Measurements from ENCODE around the gene MFAP3L. TPM values are rescaled to one million over a fixed set of nuclear protein-coding genes. Genes with fewer than 3 reads are reported as not detected.

MFAP3L gene
- total RNA-seq: 4.0 and 32.6 TPM in 2 replicates

GRCh38 chr4:170026253-170027021 is at the start of gene MFAP3L:
MFAP3L (minus strand) TSS chr4:170026395; CDS start chr4:170005877, 20,518 bp downstream.

Other genes starting within 250 kb of the MFAP3L start
- gene AADAT, start 63.6 kb upstream of the MFAP3L start, total RNA-seq: 0.65 and 0.77 TPM in 2 replicates